ENCODE results near the gene TEDDM1.
"Not testable (repeated sequence)": the region's sequence is repeated elsewhere in the genome, so short reads cannot be mapped to it uniquely, and the experiment has no call there.

Gene TEDDM1, protein sequence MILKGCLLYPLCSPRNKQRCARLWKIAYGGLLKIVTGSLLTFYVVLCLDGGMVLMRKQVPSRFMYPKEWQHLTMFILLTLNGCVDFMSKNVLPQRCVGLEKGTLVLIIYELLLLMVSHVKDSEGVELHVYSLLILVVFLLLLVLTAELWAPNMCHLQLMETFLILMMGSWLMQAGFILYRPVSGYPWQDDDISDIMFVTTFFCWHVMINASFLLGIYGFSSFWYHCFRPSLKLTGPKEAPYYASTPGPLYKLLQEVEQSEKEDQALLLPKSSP

DNA sequence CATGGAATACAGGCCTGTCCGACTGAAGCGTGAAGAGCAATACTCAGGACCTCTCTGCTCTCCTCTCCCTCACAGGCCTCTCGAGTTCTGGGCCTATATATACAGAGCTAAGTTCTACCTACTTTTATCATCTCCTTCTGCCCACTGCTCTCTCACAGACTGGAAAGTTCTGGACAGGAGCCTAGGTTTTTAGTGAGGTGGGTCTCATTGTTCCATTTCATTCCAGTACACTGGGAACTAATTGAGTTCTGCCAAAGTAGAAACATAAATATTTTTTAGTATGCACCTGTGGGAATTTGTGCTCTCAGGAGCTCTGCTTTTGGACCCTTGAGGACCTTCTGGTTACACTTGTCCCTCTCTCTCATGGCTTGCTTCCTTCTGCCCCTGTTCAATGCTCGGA is at the start of gene TEDDM1:
TSS of gene TEDDM1 (minus strand) at position 101 of the 400 bp plus-strand sequence. CDS start 182 bp downstream, outside the sequence.
- TF ChIP-seq, protein P1, sequence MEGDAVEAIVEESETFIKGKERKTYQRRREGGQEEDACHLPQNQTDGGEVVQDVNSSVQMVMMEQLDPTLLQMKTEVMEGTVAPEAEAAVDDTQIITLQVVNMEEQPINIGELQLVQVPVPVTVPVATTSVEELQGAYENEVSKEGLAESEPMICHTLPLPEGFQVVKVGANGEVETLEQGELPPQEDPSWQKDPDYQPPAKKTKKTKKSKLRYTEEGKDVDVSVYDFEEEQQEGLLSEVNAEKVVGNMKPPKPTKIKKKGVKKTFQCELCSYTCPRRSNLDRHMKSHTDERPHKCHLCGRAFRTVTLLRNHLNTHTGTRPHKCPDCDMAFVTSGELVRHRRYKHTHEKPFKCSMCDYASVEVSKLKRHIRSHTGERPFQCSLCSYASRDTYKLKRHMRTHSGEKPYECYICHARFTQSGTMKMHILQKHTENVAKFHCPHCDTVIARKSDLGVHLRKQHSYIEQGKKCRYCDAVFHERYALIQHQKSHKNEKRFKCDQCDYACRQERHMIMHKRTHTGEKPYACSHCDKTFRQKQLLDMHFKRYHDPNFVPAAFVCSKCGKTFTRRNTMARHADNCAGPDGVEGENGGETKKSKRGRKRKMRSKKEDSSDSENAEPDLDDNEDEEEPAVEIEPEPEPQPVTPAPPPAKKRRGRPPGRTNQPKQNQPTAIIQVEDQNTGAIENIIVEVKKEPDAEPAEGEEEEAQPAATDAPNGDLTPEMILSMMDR (conservative IDR thresholded peaks at IDR 0.05): no peak
- H3K27ac ChIP-seq: no peak within 1 kb of the TSS

GRCh38 chr1:182450087-182450486 is 49.6 kb upstream of the TEDDM1 start, which contains the start of gene RGSL1:
Gene RGSL1 (plus strand): TSS chr1:182450146. CDS start chr1:182450166, 20 bp downstream.
- no peak within 1 kb of the TSS for H3K27ac ChIP-seq
- TF ChIP-seq, protein P1 (conservative IDR thresholded peaks at IDR 0.05): no peak

GRCh38 chr1:182447660-182448059 is 47.2 kb upstream of the TEDDM1 start:
- H3K27ac ChIP-seq: no peak overlapping the region
- TF ChIP-seq, protein P1 (conservative IDR thresholded peaks at IDR 0.05): no peak

DNA sequence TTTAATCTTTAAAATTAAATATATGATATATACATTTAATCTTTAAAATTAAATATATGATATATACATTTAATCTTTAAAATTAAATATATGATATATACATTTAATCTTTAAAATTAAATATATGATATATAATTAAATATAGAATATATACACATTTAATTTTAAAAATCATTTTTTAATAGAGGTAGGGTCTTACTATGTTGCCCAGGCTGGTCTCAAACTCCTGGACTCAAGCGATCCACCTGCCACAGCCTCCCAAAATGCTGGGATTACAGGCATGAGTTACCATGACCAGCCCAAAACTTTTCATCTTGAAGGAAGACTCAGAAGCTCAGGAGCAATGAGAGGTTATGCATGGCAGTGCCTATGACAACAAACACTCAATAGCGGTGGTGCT is 46.7 kb upstream of the TEDDM1 start:
- not testable (repeated sequence) for H3K27ac ChIP-seq

GRCh38 chr1:182446033-182446669 is 45.7 kb upstream of the TEDDM1 start:
- TF ChIP-seq, protein P1 (conservative IDR thresholded peaks at IDR 0.05): peak; percentile 83
- H3K27ac ChIP-seq: no peak overlapping the region

- TF ChIP-seq, protein P1 (conservative IDR thresholded peaks at IDR 0.05): no peak
- no peak overlapping the region for H3K27ac ChIP-seq
Measured at GRCh38 chr1:182444497-182444896, 44.0 kb upstream of the TEDDM1 start.

DNA sequence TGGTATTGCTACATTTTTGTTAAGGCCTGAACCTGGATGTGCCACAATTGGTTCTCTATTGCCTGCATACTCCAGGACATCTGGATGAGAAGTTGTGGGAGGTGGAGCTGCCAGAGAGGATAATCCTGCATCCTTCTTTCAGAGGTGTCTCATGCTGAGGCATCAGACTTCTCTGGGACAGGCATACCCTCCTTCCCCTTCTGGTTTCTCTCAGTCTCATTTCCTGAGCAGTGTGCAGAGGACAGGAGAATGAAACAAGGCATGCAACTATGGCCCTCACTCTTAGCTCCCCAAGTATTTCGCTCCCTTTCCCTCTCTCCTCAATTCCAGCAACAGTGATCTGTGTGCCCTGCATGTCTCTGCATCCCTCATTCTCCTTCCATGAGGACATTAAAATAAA is 41.9 kb upstream of the TEDDM1 start:
- no peak overlapping the region for H3K27ac ChIP-seq
- TF ChIP-seq, protein P1 (conservative IDR thresholded peaks at IDR 0.05): no peak

DNA sequence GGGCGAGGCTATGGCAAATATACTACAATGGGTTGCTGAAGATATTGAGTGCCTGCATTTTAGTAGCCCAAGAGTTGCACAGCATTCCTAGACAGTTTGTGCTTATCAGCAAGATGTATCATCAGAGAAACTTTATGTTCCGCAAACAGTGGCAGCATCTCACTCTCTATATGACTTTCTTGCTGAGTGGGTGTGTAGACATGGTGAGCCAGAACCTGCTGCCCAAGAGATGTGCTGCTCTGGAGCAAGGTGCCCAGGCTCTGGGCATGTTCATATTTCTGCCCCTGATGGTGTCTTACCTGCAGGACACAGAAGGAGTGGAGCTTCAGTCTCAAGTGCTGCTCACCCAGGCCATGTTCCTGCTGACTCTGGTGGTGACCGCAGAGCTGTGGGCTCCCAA is 41.3 kb upstream of the TEDDM1 start:
- TF ChIP-seq, protein P1 (conservative IDR thresholded peaks at IDR 0.05): no peak
- H3K27ac ChIP-seq: no peak overlapping the region
